HG03521 (cell line): ENCODE results near the gene UFSP1.

Experiments used
- ATAC-seq: cut with Tn5 transposase; IDR thresholded peaks from one replicate; pipeline ENCODE4 v1.9.1; 2021; ENCODE audit warnings: mild to moderate bottlenecking, moderate library complexity; ENCODE audit not compliant: unreplicated experiment

UFSP1 gene

DNA sequence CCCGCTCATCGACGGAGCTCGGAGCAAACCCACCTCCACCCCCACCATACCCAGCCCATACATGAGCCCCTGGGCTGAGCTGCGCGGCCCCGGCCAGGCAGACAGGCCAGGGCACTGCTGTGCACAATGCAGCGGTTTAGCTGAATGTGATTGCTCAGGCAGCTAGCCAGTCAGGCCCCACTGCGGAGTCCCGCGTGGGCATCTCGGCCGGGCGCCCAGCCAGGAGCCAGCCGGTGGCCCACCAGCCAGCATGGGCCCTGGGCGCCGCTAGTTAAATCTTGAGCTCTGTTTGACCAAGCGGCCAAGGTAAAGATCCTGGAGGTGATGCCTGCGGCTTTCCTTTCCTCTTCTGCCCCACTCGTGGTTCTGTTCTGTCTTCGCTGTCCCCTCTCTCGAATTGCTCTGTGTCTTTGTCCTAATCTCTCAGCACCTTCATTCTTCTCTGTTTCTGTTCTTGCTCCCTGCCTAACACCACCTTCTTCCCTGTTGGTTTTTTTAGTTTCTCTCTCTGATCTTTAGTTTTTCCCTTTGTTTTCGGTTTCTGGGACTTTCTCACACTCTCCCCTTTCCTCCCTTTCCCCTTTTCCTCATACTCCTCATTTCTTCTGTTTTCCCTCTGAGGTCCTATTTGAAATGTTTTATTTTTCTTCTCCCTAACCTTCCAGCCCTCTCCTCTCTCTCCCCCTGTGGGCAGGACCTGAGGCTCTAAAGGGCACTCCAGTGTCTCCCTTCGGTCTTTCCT lies 6.6 kb downstream of the UFSP1 start:
- ATAC-seq: no peak

- ATAC-seq: no peak
These were observed 7.3 kb downstream of the UFSP1 start for GRCh38 chr7:100882201-100882600.

- ATAC-seq: no peak
These were observed 8.4 kb downstream of the UFSP1 start for GRCh38 chr7:100881136-100881535.

DNA sequence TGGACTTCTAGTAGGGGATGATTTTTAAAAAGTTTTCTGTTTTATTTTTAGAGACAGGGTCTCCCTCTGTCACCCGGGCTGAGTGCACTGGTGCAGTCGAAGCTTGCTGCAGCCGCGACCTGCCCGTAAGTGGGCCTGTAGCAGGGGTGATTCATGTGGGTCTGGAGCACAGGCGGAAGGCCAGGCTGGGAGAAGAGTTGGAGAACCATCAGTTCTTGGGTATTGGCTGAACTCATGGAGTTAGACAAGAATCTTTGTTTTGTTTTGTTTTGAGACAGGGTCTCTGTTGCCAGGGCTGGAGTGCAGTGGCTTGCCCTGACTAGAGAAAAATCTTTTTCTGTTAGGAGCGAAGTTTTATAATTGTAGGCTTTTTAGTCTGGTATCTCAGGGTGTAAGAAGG lies 8.9 kb downstream of the UFSP1 start:
- no peak for ATAC-seq

- ATAC-seq: no peak
These were observed 9.7 kb downstream of the UFSP1 start for GRCh38 chr7:100879685-100880261.

DNA sequence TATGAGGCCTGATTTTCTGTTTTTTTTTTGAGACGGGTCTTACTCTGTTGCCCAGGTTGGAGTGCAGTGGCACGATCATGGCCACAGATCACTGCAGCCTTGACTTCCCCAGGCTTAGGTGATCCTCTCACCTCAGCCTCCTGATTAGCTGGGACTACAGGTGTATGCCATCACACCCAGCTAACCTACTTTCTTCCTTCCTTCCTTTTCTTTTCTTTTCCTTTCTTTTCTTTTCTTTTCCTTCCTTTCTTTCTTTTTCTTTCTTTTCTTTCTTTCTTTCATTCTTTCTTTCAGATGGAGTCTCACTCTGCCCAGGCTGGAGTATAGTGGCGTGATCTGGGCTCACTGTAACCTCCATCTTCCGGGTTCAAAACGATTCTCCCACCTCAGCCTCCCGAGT lies 10.8 kb downstream of the UFSP1 start:
- no peak for ATAC-seq

GRCh38 chr7:100878013-100878412 lies 11.5 kb downstream of the UFSP1 start:
- no peak for ATAC-seq

DNA sequence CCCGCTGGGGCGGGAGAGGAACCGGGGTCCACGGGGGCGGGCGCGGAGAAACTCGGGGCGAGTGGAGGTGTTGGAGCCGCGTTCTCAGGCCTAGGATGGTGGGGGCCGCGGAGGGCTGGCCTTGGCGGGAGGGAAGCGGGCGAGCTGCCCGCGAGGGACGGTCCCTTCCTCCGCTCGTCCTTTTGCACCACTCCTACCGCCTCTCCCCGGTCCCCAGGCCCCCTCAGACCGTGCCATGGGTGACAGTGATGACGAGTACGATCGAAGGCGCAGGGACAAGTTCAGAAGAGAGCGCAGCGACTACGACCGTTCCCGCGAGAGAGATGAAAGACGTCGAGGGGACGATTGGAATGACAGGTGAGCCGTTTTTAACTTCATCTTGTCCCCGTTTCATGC lies 14.2 kb downstream of the UFSP1 start:
- ATAC-seq: peak; percentile 26

GRCh38 chr7:100874577-100875355 lies 14.7 kb downstream of the UFSP1 start, which contains the start of gene SRRT:
Gene SRRT (plus strand): TSS chr7:100875103. CDS start chr7:100875591, 488 bp downstream.
- ATAC-seq: peak; percentile 96

GRCh38 chr7:100874300-100874576 lies 15.3 kb downstream of the UFSP1 start:
- no peak for ATAC-seq

- no peak for ATAC-seq
These were observed 15.8 kb downstream of the UFSP1 start for GRCh38 chr7:100873599-100874299.

DNA sequence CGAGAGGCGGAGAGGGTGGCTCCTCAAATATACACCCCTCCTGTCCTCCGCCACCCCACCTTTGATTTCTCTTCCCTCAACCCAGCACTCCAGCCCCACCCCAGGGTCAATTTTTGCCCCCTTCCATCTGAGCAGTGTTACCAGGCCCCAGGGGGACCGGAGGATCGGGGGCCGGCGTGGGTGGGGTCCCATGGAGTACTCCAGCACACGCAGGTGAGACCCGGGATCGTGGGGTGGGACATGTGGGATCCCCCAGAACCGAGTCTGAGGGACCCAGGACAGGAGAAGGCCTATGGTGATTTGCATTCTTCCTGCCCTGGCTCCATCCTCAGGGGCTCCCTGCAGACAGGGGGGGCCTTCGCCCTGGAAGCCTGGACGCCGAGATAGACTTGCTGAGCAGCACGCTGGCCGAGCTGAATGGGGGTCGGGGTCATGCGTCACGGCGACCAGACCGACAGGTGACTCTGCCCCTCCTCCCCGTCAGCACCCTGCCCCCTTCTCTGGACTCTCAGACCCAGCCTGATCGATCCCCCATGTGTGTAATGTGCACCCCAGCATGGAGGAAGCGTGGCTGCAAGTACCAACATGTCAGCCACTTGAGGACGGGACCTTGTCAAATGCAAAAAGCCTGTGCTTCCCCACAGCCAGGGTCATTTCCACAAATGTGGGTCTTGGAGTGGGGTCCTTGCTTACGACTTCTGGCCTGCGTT lies 21.6 kb downstream of the UFSP1 start:
- no peak for ATAC-seq

DNA sequence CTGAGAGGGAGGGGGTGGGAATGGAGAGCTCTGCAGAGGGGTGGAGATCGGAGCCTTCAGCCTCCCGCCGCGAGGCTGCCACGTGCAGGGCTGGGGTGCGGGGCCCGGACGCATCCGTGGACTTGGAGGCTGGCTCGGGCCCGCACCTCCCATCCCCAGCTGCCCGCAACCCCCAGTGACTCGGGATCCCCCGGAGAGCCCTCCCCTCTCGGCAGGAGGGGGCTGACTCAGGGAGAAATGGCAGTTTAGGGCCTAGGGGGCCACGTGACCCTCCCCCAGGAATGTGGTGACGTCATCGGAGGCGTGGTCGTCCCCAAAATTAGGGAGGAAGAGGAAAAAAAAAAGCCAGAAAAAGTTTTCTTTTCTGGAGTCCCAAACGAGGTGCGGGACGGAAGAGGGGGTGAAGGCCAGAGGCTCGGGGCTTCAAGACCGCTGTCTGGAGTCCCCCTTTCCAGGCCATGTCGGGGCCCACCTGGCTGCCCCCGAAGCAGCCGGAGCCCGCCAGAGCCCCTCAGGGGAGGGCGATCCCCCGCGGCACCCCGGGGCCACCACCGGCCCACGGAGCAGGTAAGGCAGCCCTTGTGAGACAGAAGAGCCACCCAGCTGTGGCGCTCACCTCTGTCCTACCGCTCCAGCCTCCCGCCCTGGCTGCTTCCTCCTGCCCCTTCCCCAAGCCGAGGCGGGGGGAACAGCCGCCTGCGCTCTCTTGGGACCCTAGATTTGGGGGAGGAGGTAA lies 22.3 kb downstream of the UFSP1 start, which contains the start of gene TRIP6:
TRIP6 (plus strand) TSS at position 348 of the 736 bp plus-strand sequence; CDS start at position 459, 111 bp downstream.
- ATAC-seq: no peak

DNA sequence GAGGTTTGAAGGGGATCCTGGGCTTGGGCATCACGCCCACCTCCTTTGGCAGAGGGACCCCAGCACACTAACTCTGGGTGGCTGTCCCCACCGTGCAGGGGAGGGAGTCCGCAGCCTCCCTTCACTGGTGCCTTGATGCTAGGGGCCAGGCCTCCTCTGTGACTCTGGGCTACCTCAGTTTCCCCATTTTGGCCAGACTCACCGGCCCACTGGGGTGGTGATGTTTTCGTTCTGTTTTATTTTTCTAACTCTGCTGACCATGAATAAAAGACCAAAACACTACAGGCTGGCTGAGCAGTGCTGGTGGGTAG lies 22.8 kb downstream of the UFSP1 start:
- no peak for ATAC-seq

GRCh38 chr7:100865938-100866728 lies 23.4 kb downstream of the UFSP1 start:
- no peak for ATAC-seq

GRCh38 chr7:100865372-100865911 lies 24.1 kb downstream of the UFSP1 start:
- no peak for ATAC-seq

- no peak for ATAC-seq
These were observed 25.2 kb downstream of the UFSP1 start for GRCh38 chr7:100864263-100864845.

DNA sequence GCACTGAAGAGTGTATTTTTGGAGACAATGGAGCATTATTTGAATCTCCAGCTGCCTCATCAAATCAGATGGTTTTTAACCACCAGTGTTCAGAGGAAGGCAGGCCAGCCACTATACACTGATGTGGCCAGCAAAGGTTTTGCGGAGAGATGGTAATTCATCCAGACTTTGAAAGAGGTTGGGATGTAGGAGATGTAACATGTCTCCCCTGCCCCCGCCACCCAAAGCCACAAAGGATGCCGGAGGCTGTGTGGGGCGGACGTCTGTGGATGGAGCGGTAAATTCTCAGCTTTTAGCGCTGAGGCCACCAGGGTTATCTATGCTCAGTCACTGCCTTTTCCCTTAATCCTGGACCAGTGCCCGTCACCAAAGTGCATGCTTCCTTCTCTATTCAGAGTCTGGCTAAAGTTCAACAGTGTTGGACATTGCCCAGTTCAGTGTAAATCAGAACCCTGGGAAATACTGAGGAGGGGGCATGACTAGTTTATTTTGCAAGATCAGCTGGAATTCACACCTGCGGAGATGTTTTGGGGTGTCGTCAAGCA lies 26.0 kb downstream of the UFSP1 start:
- no peak for ATAC-seq

DNA sequence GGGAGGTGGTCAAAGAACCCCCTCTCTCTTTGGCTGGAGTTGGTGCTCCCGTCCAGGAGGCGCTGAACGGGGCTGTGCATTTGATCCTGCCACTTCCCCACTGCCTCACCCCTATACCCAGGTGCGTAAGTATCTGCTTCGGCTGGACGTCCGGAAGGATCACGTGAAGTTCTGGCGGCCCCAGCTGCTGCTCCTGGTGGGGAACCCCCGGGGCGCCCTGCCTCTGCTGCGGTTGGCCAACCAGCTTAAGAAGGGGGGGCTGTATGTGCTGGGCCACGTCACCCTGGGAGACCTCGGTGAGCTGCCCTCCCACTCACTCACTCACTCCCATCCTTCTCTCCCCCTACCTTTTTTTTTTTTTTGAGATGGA lies 27.9 kb downstream of the UFSP1 start:
- ATAC-seq: no peak
